HepG2 (cell line): Measurements from ENCODE around the gene XAGE2. TPM values are rescaled to one million over a fixed set of nuclear protein-coding genes. Genes with fewer than 3 reads are reported as not detected.

ENCODE experiments used
- ARID5B ChIP-seq: IDR thresholded peaks from 2 replicates; pipeline ENCODE4 v1.4.0; 2020; ENCODE audit warnings: mild to moderate bottlenecking, missing genetic modification reagents
- CENPBD1 ChIP-seq: sonication (generic); formaldehyde crosslinking; IDR thresholded peaks from 2 replicates; pipeline ENCODE4 v1.8.0; 2022; ENCODE audit warnings: missing genetic modification reagents, low read depth, mild to moderate bottlenecking, borderline replicate concordance
- HOXA9 ChIP-seq: sonication (generic); formaldehyde crosslinking; IDR thresholded peaks from 2 replicates; pipeline ENCODE4 v1.8.1; 2022; ENCODE audit warnings: missing genetic modification reagents, mild to moderate bottlenecking, moderate library complexity, borderline replicate concordance
- MLX ChIP-seq: IDR thresholded peaks from 2 replicates; pipeline ENCODE4 v1.6.1; 2016
- MTA1 ChIP-seq: sonication (generic); formaldehyde crosslinking; IDR thresholded peaks from 2 replicates; pipeline ENCODE4 v1.4.0; 2020; ENCODE audit warnings: missing genetic modification reagents, mild to moderate bottlenecking, borderline replicate concordance
- PAX8 ChIP-seq: sonication (generic); formaldehyde crosslinking; IDR thresholded peaks from 2 replicates; pipeline ENCODE4 v1.8.0; 2022; ENCODE audit warnings: mild to moderate bottlenecking, missing genetic modification reagents, borderline replicate concordance
- RNF219 ChIP-seq: sonication (generic); formaldehyde crosslinking; IDR thresholded peaks from 2 replicates; pipeline ENCODE4 v1.5.0; 2020; ENCODE audit warnings: mild to moderate bottlenecking, missing genetic modification reagents
- SALL2 ChIP-seq: sonication (generic); formaldehyde crosslinking; IDR thresholded peaks from 2 replicates; pipeline ENCODE4 v1.8.1; 2023; ENCODE audit warnings: mild to moderate bottlenecking, missing genetic modification reagents, inconsistent platforms
- TOE1 ChIP-seq: sonication (generic); formaldehyde crosslinking; IDR thresholded peaks from 2 replicates; pipeline ENCODE4 v1.4.0; 2020; ENCODE audit warnings: mild to moderate bottlenecking, missing genetic modification reagents
- ZSCAN20 ChIP-seq: sonication (generic); formaldehyde crosslinking; IDR thresholded peaks from 2 replicates; pipeline ENCODE4 v1.4.0; 2020; ENCODE audit warnings: missing genetic modification reagents, mild to moderate bottlenecking, borderline replicate concordance
- microRNA-seq: library from miRNA; unstranded; fragments of <30 nt; microRNA quantifications from one replicate; pipeline ENCODE4, GENCODE V29; 2020
- polyA plus RNA-seq, 8 experiments: library from polyadenylated mRNA; depleted of rRNA in 3 of 8; stranded (reverse) in 7 of 8; unstranded in 1 of 8; fragments of >200 nt; fragmentation: Illumina TruSeq in 4 of 8; extraction: Trizol in 4 of 8; gene quantifications; 2 replicates each; pipeline versions ENCODE4 v1.2.1 to v1.2.3, GENCODE V29; 2011 to 2016; ENCODE audit warnings: low read depth in 4 of 8, missing spikeins in 1 of 8, mixed read lengths in 1 of 8; ENCODE audit not compliant: insufficient read depth in 1 of 8
- small RNA-seq, 3 experiments: library from RNA; depleted of rRNA; stranded (forward); fragments of <200 nt; gene quantifications; one replicate each; pipeline ENCODE3, GENCODE V24; 2012; ENCODE audit warnings: low read depth in 2 of 3, low replicate concordance in 1 of 3; ENCODE audit not compliant: insufficient read length in 3 of 3, insufficient read depth in 2 of 3
- total RNA-seq, 5 experiments: library from RNA; depleted of rRNA; stranded (reverse); fragments of >200 nt; fragmentation: Illumina TruSeq; extraction: Trizol; gene quantifications; 2 replicates each; pipeline ENCODE4 v1.2.3, GENCODE V29; 2016; ENCODE audit warnings: low read depth in 1 of 5

XAGE2 gene
- total and polyA plus RNA-seq, 2 of the 13 experiments (the other 11 are each of a cell fraction or from before 2014, with no cell fraction given), result not detected

- no peak for TF ChIP-seq MLX
- TF ChIP-seq SALL2 (CRISPR knock-in tag), result no peak
- no peak for TF ChIP-seq TOE1
- no peak for TF ChIP-seq MTA1 (CRISPR knock-in tag)
- no peak for TF ChIP-seq PAX8
- TF ChIP-seq ARID5B (CRISPR knock-in tag), result no peak
- TF ChIP-seq CENPBD1 (CRISPR knock-in tag), result no peak
- no peak for TF ChIP-seq RNF219 (CRISPR knock-in tag)
- TF ChIP-seq HOXA9 (CRISPR knock-in tag), result no peak
- no peak for TF ChIP-seq ZSCAN20 (CRISPR knock-in tag)
- TF ChIP-seq, all 625 proteins: peak for 0
These were observed 55.8 kb downstream of the XAGE2 start (continued) for GRCh38 chrX:52424656-52425055.

Small RNAs within 50 kb of the gene (microRNA-seq; reads per million reads assigned to microRNA genes)
- not detected for gene MIR8088

Small RNAs within 50 kb of the gene (small RNA-seq; reads per million reads assigned to genes)
- gene MIR8088, result 0 reads per million in 3 experiments

Other genes starting within 250 kb of the XAGE2 start
- 13.8 and 35.0 TPM in 2 replicates for gene MAGED4, start 184.1 kb upstream of the XAGE2 start, total RNA-seq (2016; rRNA removed; fragmentation: Illumina TruSeq; extraction: Trizol)
- 21.6 and 32.1 TPM in 2 replicates for gene MAGED4, start 184.1 kb upstream of the XAGE2 start, polyA plus RNA-seq (2011; rRNA removed)
- not detected in 2 replicates for gene XAGE1A, start 126.8 kb downstream of the XAGE2 start, total RNA-seq (2016; rRNA removed; fragmentation: Illumina TruSeq; extraction: Trizol)
- gene XAGE1A, start 126.8 kb downstream of the XAGE2 start, polyA plus RNA-seq (2011; rRNA removed), result not detected in 2 replicates
- not detected in 2 replicates for gene XAGE1B, start 148.0 kb downstream of the XAGE2 start, total RNA-seq (2016; rRNA removed; fragmentation: Illumina TruSeq; extraction: Trizol)
- not detected in 2 replicates for gene XAGE1B, start 148.0 kb downstream of the XAGE2 start, polyA plus RNA-seq (2011; rRNA removed)